ENCODE data around the gene ACYP1. TPM values are rescaled to one million over a fixed set of nuclear protein-coding genes. Genes with fewer than 3 reads are reported as not detected.

ACYP1 gene
- total RNA-seq, 1 donor from 2014 or later = 35.9 TPM

DNA sequence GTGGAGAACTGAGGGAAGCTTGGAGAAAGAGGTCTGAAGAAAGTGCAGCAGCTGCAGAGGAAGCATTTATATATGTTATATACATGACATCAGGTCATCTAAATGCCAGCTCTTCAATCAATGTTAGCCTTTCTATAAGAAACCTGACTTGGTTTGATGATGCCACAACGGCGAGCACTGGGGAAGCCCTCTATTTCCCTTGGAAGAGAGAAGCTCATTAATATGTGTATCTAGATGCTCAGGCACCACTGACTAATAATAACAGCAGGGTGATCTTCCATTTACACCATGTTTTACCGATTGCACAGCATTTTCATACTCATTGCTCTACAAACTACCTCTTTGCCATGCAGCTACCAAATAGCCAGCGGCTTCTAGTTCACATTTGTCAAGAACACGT lies 811 bp downstream of the ACYP1 start:
- H3K27me3 Mint-ChIP-seq (ENCODE audit: low read depth) = no peaks in the 10 kb centered on the region
- TF ChIP-seq, protein P1, sequence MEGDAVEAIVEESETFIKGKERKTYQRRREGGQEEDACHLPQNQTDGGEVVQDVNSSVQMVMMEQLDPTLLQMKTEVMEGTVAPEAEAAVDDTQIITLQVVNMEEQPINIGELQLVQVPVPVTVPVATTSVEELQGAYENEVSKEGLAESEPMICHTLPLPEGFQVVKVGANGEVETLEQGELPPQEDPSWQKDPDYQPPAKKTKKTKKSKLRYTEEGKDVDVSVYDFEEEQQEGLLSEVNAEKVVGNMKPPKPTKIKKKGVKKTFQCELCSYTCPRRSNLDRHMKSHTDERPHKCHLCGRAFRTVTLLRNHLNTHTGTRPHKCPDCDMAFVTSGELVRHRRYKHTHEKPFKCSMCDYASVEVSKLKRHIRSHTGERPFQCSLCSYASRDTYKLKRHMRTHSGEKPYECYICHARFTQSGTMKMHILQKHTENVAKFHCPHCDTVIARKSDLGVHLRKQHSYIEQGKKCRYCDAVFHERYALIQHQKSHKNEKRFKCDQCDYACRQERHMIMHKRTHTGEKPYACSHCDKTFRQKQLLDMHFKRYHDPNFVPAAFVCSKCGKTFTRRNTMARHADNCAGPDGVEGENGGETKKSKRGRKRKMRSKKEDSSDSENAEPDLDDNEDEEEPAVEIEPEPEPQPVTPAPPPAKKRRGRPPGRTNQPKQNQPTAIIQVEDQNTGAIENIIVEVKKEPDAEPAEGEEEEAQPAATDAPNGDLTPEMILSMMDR (conservative IDR thresholded peaks at IDR 0.05) = no peak
- peak overlapping the region; percentile 99 for H3K4me3 Mint-ChIP-seq
- peaks cover 21% of the 10 kb centered on the region for H3K36me3 Mint-ChIP-seq (ENCODE audit: low read depth)
- H3K27ac Mint-ChIP-seq (ENCODE audit: unreplicated experiment) = no peak overlapping the region
- no peaks in the 10 kb centered on the region for H3K9me3 Mint-ChIP-seq
- DNase-seq (ENCODE audit: low read depth, low spot score) = no peak
- H3K4me1 Mint-ChIP-seq = peaks cover 20% of the 10 kb centered on the region

DNA sequence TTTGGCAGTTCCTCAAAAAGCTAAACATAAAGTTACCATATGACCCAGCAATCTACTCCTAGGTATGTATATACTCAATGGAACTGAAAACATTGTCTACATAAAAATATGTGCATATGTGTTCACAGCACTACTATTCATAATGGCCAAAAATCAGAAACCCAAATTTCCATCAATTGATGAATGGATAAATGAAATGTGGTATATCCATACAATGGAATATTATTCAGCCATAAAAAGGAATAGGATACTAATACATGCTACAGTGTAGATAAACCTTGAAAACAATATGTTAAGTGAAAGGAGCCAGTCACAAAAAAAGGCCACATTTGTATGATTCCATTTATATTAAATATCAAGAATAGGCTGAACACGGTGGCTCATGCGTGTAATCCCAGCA lies 3.4 kb downstream of the ACYP1 start:
- no peak overlapping the region for H3K27ac Mint-ChIP-seq (ENCODE audit: unreplicated experiment)
- peaks cover 23% of the 10 kb centered on the region for H3K36me3 Mint-ChIP-seq (ENCODE audit: low read depth)
- TF ChIP-seq, protein P1 (conservative IDR thresholded peaks at IDR 0.05) = no peak
- H3K9me3 Mint-ChIP-seq = no peaks in the 10 kb centered on the region
- peaks cover 20% of the 10 kb centered on the region for H3K4me1 Mint-ChIP-seq
- H3K27me3 Mint-ChIP-seq (ENCODE audit: low read depth) = no peaks in the 10 kb centered on the region
- no peak for DNase-seq (ENCODE audit: low read depth, low spot score)
- H3K4me3 Mint-ChIP-seq = peak overlapping the region; percentile 68

DNA sequence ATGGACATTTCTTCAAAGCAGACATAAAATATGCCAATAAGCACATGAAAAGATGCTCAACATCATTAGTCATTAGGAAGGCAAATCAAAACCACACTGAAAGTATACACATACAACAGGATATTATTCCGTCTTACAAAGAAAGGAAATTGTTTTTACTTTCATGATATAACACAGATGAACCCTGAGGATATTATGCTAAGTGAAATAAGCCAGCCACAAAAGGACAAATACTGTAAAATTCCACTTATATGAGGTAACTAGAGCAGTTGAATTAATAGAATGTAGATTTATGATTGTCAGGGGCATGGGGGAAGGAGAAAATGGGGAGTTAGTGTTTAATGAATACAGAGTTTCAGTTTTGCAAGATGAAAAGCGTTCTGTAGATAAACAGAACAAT lies 4.2 kb downstream of the ACYP1 start:
- Mint-ChIP-seq H3K4me1 (peaks cover 18% of the 10 kb centered on the region), H3K36me3 (ENCODE audit: low read depth) (peaks cover 23% of the 10 kb centered on the region), H3K9me3 (no peaks in the 10 kb centered on the region), H3K4me3 (no peak overlapping the region), H3K27me3 (ENCODE audit: low read depth) (no peaks in the 10 kb centered on the region), H3K27ac (ENCODE audit: unreplicated experiment) (no peak overlapping the region)
- DNase-seq (ENCODE audit: low read depth, low spot score) = no peak
- TF ChIP-seq, protein P1 (conservative IDR thresholded peaks at IDR 0.05) = no peak

DNA sequence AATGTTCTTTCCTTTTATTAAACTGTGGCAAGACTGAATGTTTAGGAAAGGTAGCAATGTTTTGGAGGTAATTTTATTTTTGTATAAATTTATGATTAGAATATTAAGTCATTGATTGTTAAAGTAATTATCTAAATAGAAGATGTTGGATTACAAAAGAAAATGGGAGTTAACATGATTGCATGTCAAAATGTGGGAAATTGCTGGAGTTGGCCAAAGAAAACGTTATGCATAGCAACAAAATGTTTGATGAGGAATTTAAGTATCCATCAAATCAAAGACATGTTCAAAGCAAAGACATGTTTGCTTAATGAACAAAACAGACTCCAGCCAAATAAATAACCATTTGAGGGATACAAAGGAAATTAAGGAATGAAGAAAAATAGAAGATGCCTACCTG lies 9.4 kb downstream of the ACYP1 start:
- H3K27me3 Mint-ChIP-seq (ENCODE audit: low read depth) = no peaks in the 10 kb centered on the region
- no peak overlapping the region for H3K27ac Mint-ChIP-seq (ENCODE audit: unreplicated experiment)
- TF ChIP-seq, protein P1 (conservative IDR thresholded peaks at IDR 0.05) = no peak
- peak overlapping the region; percentile 7 for H3K4me3 Mint-ChIP-seq
- H3K36me3 Mint-ChIP-seq (ENCODE audit: low read depth) = peaks cover 14% of the 10 kb centered on the region
- peaks cover 14% of the 10 kb centered on the region for H3K4me1 Mint-ChIP-seq
- H3K9me3 Mint-ChIP-seq = no peaks in the 10 kb centered on the region
- no peak for DNase-seq (ENCODE audit: low read depth, low spot score)

DNA sequence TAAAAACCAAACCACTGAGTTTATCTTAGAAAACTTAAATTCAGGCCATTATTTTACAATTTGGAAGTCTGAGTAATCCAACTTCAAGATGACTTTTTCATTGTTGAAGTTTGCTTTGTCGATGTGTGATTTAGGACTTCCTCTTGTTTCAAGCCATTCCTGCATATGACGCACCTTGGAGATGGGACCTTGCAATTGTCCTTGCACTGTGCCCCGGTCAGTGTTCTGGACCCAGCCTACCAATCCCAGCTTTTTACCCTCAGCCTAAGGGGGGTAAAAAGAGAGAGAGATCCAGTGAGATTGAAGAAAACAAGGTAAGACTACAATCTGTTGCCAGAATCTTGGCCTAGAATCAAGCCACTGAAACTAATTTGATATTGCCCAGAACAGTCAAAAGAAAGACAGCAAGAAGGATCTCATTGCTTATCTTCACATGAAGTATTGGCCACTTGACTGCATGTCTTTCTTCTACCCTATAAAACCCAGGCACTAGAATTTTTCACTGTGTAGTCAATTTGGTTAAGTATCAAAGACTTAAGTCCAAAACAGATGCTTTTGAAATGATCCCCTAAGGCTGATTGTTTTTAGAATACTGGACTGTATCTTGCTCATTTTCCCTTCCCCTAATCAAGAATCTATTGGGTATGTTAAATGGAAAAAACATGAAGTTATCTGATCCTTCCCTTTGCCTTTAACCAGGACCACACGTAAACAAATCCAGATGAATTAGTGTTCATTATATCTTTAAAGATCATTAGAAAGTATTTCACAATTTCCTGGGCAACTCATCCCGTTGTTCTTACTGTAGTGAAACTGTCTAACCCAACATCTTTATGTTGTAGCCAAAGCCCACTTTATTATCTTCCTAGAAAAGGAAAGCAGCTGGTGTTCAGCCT lies 10.2 kb downstream of the ACYP1 start:
- H3K4me3 Mint-ChIP-seq = peak overlapping the region; percentile 7
- peaks cover 14% of the 10 kb centered on the region for H3K4me1 Mint-ChIP-seq
- H3K9me3 Mint-ChIP-seq = no peaks in the 10 kb centered on the region
- peaks cover 14% of the 10 kb centered on the region for H3K36me3 Mint-ChIP-seq (ENCODE audit: low read depth)
- no peak overlapping the region for H3K27ac Mint-ChIP-seq (ENCODE audit: unreplicated experiment)
- no peaks in the 10 kb centered on the region for H3K27me3 Mint-ChIP-seq (ENCODE audit: low read depth)
- TF ChIP-seq, protein P1 (conservative IDR thresholded peaks at IDR 0.05) = no peak
- DNase-seq (ENCODE audit: low read depth, low spot score) = no peak
